ENCODE results near the gene ZNG1E.
"Not testable (repeated sequence)": the region's sequence is repeated elsewhere in the genome, so short reads cannot be mapped to it uniquely, and the experiment has no call there.

The ZNG1E gene

GRCh38 chr9:65675589-65676021 lies at the start of gene ZNG1E:
ZNG1E (plus strand) TSS chr9:65675928; CDS start chr9:65675977, 49 bp downstream.
- DNase-seq: not testable (repeated sequence)

GRCh38 chr9:65673579-65673978 lies 2.1 kb upstream of the ZNG1E start:
- DNase-seq: not testable (repeated sequence)

GRCh38 chr9:65675018-65675417 lies 710 bp upstream of the ZNG1E start:
- not testable (repeated sequence) for DNase-seq

DNA sequence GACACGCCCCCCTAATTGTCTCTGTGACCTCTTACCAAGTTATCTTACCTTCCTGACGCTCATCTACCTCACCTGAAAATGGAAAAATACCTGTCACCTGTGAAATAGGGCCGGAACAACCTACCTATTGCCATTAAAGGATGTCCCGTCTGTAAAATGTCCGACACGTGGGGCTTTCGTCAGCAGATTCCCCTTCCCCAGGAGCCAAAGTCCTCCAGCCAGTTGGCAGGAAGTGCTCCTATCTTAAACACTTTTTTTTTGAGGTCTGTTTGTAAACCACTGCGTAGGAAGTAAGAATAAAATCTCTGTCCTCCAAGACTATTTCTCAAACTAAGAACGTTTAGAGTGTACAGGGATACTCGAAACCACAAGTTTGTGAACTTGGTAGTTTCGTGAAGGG lies 661 bp downstream of the ZNG1E start:
- DNase-seq: not testable (repeated sequence)

DNA sequence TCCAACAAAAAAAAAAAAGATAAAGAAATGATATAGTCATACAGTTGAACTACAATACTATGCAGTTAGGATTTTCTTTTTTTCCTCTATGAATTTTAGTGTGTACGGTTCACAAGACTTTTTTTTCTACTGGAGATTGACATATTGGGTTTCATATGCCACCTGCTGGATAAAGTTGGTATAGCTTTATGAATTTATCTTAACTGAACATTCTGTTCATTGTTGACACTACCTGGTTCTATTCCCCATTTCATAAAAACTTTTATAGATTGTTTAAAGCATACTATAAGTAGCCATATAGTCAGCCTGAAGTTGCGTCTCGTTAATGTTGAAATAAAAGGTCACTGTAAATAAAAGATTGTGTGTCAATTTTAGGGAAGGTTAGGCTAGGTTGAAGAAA lies 2.8 kb downstream of the ZNG1E start:
- not testable (repeated sequence) for DNase-seq

DNA sequence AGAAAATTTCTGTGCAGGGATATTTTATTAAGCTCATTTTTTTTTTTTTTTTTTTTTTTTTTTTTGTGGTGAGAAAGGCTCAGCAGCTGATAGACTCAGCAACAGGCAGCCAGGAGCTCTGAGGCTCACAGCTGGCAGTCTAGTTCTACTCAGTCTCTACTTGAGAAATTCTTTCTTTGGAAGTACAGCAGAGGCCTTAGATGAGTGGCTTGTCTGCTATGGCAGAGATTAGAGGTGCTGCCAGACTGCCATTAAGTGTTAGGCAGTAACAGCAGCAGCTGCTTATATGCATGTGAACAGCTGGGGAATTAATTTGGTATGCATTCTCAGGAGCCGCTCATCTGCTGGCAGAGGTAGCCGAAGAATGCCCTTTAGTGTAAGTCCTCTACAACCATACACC lies 27.8 kb downstream of the ZNG1E start:
- DNase-seq: not testable (repeated sequence)

DNA sequence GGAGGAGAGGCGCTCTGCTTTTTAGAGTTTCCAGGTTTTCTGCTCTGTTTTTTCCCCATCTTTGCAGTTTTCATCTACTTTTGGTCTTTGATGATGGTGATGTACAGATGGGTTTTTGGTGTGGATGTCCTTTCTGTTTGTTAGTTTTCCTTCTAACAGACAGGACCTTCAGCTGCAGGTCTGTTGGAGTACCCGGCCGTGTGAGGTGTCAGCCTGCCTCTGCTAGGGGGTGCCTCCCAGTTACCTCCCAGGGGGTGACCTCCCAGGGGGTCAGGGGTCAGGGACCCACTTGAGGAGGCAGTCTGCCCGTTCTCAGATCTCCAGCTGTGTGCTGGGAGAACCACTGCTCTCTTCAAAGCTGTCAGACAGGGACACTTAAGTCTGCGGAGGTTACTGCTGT lies 38.7 kb downstream of the ZNG1E start:
- DNase-seq: not testable (repeated sequence)

GRCh38 chr9:65737096-65737564 lies 61.4 kb downstream of the ZNG1E start, which contains the start of gene FOXD4L4:
FOXD4L4 (plus strand) TSS chr9:65737146; CDS start chr9:65737146, 0 bp downstream.
- not testable (repeated sequence) for DNase-seq

DNA sequence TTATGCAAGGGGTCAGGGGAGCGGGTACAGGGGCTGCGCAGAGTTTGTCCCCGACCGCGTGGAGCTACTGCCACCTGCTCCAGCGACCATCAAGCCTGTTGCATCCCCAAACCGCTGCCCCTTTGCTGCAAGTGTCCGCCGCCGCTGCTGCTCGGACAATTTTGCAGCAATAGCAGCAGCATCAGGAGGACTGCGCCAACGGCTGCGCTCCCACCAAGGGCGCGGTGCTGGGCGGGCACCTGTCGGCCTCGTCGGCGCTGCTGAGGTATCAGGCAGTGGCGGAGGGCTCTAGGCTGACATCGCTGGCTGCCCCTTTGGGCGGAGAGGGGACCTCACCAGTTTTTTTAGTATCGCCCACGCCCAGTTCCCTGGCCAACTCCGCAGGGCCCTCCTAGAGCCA lies 62.4 kb downstream of the ZNG1E start:
- not testable (repeated sequence) for DNase-seq

All from C1 segment of cervical spinal cord (tissue), 14 donors.